Kasumi-1 (cell line): Measurements from ENCODE around the gene KLRF2.
A peak's percentile ranks its signal among the peaks of the same experiment; 100 is the strongest.

ENCODE experiments used
- DNase-seq, 2 experiments: peaks; one replicate each; lab custom pipeline; 2025; lab: John Stamatoyannopoulos, UW

KLRF2 gene

GRCh38 chr12:9936591-9936990, 55.3 kb downstream of the KLRF2 start:
- no peak for DNase-seq

GRCh38 chr12:9940375-9940774, 59.1 kb downstream of the KLRF2 start:
- peak; percentile 36 to 44 for DNase-seq

- DNase-seq, result no peak
Observed at GRCh38 chr12:9941838-9942237, 60.5 kb downstream of the KLRF2 start.

DNA sequence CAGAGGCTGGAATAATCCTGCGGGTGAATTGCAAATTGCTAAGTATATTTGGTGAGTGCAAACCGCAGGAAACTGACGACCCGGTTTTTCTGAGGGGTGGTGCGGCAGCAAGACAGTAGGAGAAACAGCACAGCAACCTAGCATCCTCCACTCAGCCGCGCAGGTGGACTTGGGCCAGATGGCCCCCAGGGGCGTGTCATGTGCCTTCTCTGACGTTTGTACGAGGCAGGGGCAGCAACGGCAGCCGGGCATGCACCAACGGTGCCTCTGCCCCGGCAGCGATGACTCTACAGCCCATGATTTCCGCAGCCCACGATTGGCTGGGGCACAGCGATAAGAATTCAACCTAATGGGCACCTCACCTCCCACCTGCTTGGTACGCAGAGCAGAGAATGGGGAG, 62.0 kb downstream of the KLRF2 start:
- no peak for DNase-seq

DNA sequence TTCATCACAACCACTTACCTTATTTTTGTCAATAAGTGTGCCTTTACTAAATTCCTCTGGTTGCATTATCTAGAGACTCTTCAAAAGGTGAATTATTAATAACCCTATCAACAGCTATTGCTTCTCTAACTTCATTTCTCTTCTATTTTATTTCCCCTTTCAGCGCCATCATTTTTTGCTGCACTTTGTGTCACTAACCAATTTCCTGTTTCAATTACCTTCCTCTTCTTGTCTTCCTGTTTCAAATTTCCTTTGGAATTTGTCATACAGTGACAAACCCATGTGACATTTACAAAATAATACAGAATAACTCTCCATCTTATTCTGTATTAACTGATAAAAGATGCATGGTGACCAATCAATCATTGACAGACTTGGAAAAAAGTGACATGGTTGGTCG, 63.1 kb downstream of the KLRF2 start:
- DNase-seq, result peak; percentile 2 to 7
